ENCODE measurements around the gene S100A11. TPM values are rescaled to one million over a fixed set of nuclear protein-coding genes. Genes with fewer than 3 reads are reported as not detected.

S100A11 gene
- total RNA-seq, 2 experiments from 2014 or later = 229 to 235 TPM

DNA sequence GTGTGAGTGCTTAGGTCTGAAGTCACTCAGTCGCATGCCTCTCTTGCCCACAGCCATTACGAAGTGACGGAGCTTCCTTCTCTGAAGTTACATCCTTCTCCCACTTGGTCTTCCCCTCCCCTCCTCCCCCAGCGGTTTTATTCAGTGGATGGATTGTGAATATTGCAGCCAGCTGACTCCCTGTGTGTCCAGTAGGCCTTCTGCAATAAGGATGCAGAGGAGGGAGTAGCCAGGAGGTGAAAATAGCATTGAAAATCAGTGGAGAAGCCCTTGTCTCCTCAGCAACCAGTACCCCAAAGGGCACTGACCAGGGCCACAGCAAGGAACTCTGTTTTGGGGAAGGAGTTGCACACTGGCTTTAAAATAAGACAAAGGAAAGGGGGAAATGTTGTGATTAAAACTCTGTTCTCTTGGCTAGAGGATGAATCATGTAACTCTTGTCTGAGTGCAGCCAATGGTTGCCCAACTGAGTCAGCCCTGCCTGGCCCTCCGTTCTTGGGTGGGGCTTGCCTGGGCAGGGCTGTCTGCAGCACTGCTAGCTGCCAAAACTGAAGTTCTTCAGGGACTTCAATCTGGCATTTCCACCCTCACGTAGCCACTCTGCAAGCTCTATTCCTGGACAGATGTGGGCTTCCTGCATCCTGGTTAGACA lies 47.5 kb downstream of the S100A11 start:
- peak; percentile 75 for DNase-seq

GRCh38 chr1:151988405-151988923 lies 48.3 kb downstream of the S100A11 start:
- H3K27me3 Mint-ChIP-seq (ENCODE audit: low read depth) = no peaks in the 10 kb centered on the region
- CTCF ChIA-PET = interaction anchor here (0.6 to 3.2 kb wide), 7 partner anchors 8 to 46 kb away, joined by 3 to 18 read pairs (median 3); no protein-coding TSS in a partner anchor
- no peaks in the 10 kb centered on the region for H3K9me3 Mint-ChIP-seq
- H3K36me3 Mint-ChIP-seq (ENCODE audit: low read depth) = peaks cover 21% of the 10 kb centered on the region
- no peak overlapping the region for H3K4me3 Mint-ChIP-seq
- peaks cover 76% of the 10 kb centered on the region for H3K4me1 Mint-ChIP-seq (ENCODE audit: low read depth)
- no peak for DNase-seq
- H3K27ac Mint-ChIP-seq = no peak overlapping the region
- intact Hi-C loops (cut with micrococcal nuclease) = loop anchor here (10.0 kb wide), 1 partner anchor 374 kb away; the partner anchor contains the start of gene SNX27

More for the DNA sequence above, 47.5 kb downstream of the S100A11 start:
- CTCF ChIA-PET = interaction anchor here (1.1 to 3.2 kb wide), 4 partner anchors 12 to 54 kb away, joined by 3 to 18 read pairs (median 7); no protein-coding TSS in a partner anchor
- no peak overlapping the region for H3K27ac Mint-ChIP-seq
- no peak overlapping the region for H3K4me3 Mint-ChIP-seq
- H3K27me3 Mint-ChIP-seq (ENCODE audit: low read depth) = no peaks in the 10 kb centered on the region
- H3K36me3 Mint-ChIP-seq (ENCODE audit: low read depth) = peaks cover 19% of the 10 kb centered on the region
- intact Hi-C loops (cut with micrococcal nuclease) = loop anchor here (10.0 kb wide), 1 partner anchor 375 kb away; the partner anchor contains the start of gene SNX27
- peaks cover 67% of the 10 kb centered on the region for H3K4me1 Mint-ChIP-seq (ENCODE audit: low read depth)
- H3K9me3 Mint-ChIP-seq = no peaks in the 10 kb centered on the region

- DNase-seq = no peak
- CTCF ChIA-PET = interaction anchor here (1.2 to 5.0 kb wide), 4 partner anchors 10 to 31 kb away, joined by 3 to 52 read pairs (median 5); no protein-coding TSS in a partner anchor
- Mint-ChIP-seq H3K4me3 (no peak overlapping the region), H3K4me1 (ENCODE audit: low read depth) (peaks cover 62% of the 10 kb centered on the region), H3K27ac (no peak overlapping the region), H3K27me3 (ENCODE audit: low read depth) (no peaks in the 10 kb centered on the region), H3K36me3 (ENCODE audit: low read depth) (peaks cover 30% of the 10 kb centered on the region), H3K9me3 (no peaks in the 10 kb centered on the region)
- intact Hi-C loops (cut with micrococcal nuclease) = loop anchor here (10.0 kb wide), 1 partner anchor 372 kb away; the partner anchor contains the start of gene SNX27
These were observed 50.2 kb downstream of the S100A11 start for GRCh38 chr1:151986501-151987190.

GRCh38 chr1:151985768-151986167 lies 51.0 kb downstream of the S100A11 start:
- Mint-ChIP-seq H3K4me3 (no peak overlapping the region), H3K9me3 (no peaks in the 10 kb centered on the region), H3K36me3 (ENCODE audit: low read depth) (peaks cover 37% of the 10 kb centered on the region), H3K27ac (peak overlapping the region; percentile 6), H3K27me3 (ENCODE audit: low read depth) (no peaks in the 10 kb centered on the region), H3K4me1 (ENCODE audit: low read depth) (peaks cover 57% of the 10 kb centered on the region)
- no peak for DNase-seq
- intact Hi-C loops (cut with micrococcal nuclease) = loop anchor here (2.0 to 10.0 kb wide), 3 partner anchors 17 to 371 kb away; partner anchors contain the start of gene SNX27
- CTCF ChIA-PET = interaction anchor here (1.2 to 5.0 kb wide), 5 partner anchors 10 to 32 kb away, joined by 3 to 52 read pairs (median 5); no protein-coding TSS in a partner anchor

DNA sequence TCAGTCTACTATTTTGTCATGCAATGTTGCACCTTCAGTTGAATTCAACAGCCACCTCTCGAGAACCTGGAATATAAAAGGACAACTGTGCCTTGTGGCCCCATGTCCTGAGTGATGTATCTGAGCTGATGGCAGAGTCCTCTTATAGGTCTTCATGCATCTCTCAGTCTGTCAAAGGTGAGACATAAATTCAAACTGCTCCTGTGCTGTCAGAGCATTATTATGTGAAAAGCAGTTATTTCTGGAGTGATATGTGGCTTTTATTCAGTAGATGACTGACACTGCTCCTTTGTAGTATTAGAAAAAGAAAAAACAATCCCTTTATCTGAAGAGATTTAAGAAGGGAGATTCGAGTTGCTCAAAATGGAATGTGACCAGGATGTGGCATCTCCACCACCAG lies 51.5 kb downstream of the S100A11 start:
- no peaks in the 10 kb centered on the region for H3K9me3 Mint-ChIP-seq
- H3K4me3 Mint-ChIP-seq = no peak overlapping the region
- intact Hi-C loops (cut with micrococcal nuclease) = loop anchor here (2.0 to 10.0 kb wide), 3 partner anchors 16 to 370 kb away; partner anchors contain the start of gene SNX27
- DNase-seq = peak; percentile 48
- CTCF ChIA-PET = interaction anchor here (1.2 to 5.0 kb wide), 6 partner anchors 9 to 33 kb away, joined by 3 to 52 read pairs (median 4); no protein-coding TSS in a partner anchor
- H3K4me1 Mint-ChIP-seq (ENCODE audit: low read depth) = peaks cover 55% of the 10 kb centered on the region
- peaks cover 40% of the 10 kb centered on the region for H3K36me3 Mint-ChIP-seq (ENCODE audit: low read depth)
- peak overlapping the region; percentile 84 for H3K27ac Mint-ChIP-seq
- H3K27me3 Mint-ChIP-seq (ENCODE audit: low read depth) = no peaks in the 10 kb centered on the region

DNA sequence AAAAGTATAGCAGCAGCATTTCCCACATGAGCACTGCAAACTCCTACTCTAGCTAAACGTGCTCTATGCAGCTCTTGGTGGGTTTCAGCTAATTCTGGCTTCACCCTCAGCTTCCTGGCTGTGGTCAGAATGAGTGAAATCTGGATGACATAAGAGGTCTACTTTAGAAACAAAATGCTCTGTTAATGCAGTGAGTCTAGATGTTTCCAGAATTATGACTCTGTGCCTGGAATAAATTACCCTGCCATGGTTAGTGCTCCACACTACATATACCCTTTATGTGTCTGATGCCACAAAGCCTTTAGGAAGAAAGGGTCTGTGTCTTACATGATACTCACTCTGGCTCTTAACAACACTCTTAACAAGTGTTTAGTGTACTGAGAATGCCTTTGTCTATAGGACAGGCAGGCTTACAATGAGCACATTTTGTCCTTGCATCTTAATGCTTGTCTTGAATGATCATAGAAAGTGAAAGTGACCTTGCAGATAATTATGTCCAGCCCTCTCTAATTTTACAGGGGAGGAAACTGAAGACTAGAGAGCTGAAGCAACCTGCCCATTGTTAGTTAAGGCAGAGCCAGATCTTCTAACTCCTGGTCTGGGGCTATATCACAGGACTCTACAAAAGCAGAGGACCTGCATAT lies 52.4 kb downstream of the S100A11 start:
- Mint-ChIP-seq H3K4me1 (ENCODE audit: low read depth) (peaks cover 48% of the 10 kb centered on the region), H3K36me3 (ENCODE audit: low read depth) (peaks cover 40% of the 10 kb centered on the region), H3K4me3 (peak overlapping the region; percentile 22), H3K27ac (peak overlapping the region; percentile 84), H3K27me3 (ENCODE audit: low read depth) (no peaks in the 10 kb centered on the region), H3K9me3 (no peaks in the 10 kb centered on the region)
- intact Hi-C loops (cut with micrococcal nuclease) = loop anchor here (1.0 to 10.0 kb wide), 6 partner anchors 9 to 370 kb away; partner anchors contain the start of genes S100A10 and SNX27
- peak; percentile 68 for DNase-seq
- CTCF ChIA-PET = interaction anchor here (0.6 to 5.0 kb wide), 5 partner anchors 10 to 40 kb away, joined by 3 to 52 read pairs (median 4); no protein-coding TSS in a partner anchor

Other genes with a start within 250 kb of the S100A11 start
- gene TDRKH, start 246.5 kb downstream of the S100A11 start, total RNA-seq = 10 to 100 TPM; 22.0 to 22.5 TPM
- gene LINGO4, start 231.6 kb downstream of the S100A11 start, total RNA-seq = under 1 TPM in 1 of 2 experiments, not detected in 1; 0.07 TPM
- gene RORC, start 205.2 kb downstream of the S100A11 start, total RNA-seq = 1 to 10 TPM; 1.4 to 1.6 TPM
- gene C2CD4D, start 197.2 kb downstream of the S100A11 start, total RNA-seq = 1 to 10 TPM; 2.3 to 2.7 TPM
- not detected for gene THEM5, start 183.3 kb downstream of the S100A11 start, total RNA-seq
- 10 to 100 TPM; 20.1 to 22.0 TPM for gene THEM4, start 127.5 kb downstream of the S100A11 start, total RNA-seq
- 100 to 1,000 TPM; 159 to 170 TPM for gene S100A10, start 43.1 kb downstream of the S100A11 start, total RNA-seq
- not detected for gene TCHHL1, start 52.1 kb upstream of the S100A11 start, total RNA-seq
- not detected for gene TCHH, start 78.4 kb upstream of the S100A11 start, total RNA-seq
- not detected for gene RPTN, start 122.2 kb upstream of the S100A11 start, total RNA-seq
- gene HRNR, start 187.2 kb upstream of the S100A11 start, total RNA-seq = not detected